HEK293 (cell line): Measurements from ENCODE around the gene NTNG1.

Experiments used
- ZNF239 ChIP-seq: fragments of 450-650 bp; formaldehyde crosslinking; IDR thresholded peaks from 2 replicates; pipeline ENCODE4 v1.5.1; 2016; ENCODE audit warnings: missing biosample characterization, missing genetic modification characterization
- ZNF341 ChIP-seq: fragments of 450-650 bp; formaldehyde crosslinking; IDR thresholded peaks from 2 replicates; pipeline ENCODE4; 2016; ENCODE audit warnings: low read depth, missing biosample characterization, missing genetic modification characterization
- ZNF473 ChIP-seq: fragments of 450-650 bp; formaldehyde crosslinking; IDR thresholded peaks from 2 replicates; pipeline ENCODE4 v1.5.1; 2017; ENCODE audit warnings: missing biosample characterization, missing genetic modification characterization
- TF ChIP-seq, protein P1 (sequence below): fragments of 450-650 bp; formaldehyde crosslinking; IDR thresholded peaks from 2 replicates; pipeline ENCODE4 v1.5.1; 2016; ENCODE audit warnings: missing biosample characterization, missing genetic modification characterization

DNA sequence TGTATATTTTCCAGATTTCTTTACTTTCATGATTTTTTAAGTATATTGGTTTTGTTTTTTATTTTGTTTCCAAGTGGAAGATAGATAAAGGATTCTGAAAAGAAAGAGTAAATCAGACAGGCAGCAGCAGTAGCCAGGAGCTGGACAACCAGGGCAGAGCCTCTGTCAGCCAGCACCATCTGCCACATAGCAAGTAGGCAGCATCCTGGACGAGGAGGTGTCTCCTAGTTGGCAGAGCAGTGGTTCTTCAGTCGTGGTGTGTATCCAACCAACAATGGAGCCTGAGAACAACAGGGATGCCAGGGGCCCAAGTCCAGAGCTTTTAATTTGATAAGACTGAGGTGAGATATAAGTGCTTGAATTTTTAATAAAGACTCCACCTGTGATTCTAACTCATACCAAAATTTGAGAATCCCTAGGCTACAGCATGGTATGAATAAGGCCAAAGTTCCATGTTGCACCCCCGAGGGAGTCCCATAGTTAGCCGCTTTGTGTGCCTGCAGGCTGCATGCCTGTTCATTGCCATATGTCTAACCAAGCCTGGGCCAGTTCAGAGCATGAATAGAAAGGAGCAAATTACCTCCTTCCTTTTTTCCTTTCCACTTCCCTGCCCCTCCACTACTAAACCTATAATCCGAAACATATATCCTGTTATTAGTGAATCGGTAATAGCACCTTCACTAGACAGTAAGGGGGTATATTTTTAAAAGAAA lies 153.2 kb downstream of the NTNG1 start:
- TF ChIP-seq ZNF473 (tag by site-specific recombination): no peak
- TF ChIP-seq, protein P1, sequence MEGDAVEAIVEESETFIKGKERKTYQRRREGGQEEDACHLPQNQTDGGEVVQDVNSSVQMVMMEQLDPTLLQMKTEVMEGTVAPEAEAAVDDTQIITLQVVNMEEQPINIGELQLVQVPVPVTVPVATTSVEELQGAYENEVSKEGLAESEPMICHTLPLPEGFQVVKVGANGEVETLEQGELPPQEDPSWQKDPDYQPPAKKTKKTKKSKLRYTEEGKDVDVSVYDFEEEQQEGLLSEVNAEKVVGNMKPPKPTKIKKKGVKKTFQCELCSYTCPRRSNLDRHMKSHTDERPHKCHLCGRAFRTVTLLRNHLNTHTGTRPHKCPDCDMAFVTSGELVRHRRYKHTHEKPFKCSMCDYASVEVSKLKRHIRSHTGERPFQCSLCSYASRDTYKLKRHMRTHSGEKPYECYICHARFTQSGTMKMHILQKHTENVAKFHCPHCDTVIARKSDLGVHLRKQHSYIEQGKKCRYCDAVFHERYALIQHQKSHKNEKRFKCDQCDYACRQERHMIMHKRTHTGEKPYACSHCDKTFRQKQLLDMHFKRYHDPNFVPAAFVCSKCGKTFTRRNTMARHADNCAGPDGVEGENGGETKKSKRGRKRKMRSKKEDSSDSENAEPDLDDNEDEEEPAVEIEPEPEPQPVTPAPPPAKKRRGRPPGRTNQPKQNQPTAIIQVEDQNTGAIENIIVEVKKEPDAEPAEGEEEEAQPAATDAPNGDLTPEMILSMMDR: no peak
- TF ChIP-seq ZNF341 (tag by site-specific recombination): no peak
- TF ChIP-seq ZNF239 (tag by site-specific recombination): no peak
